Astrocyte of the spinal cord (primary cell): ENCODE measurements around the gene PRR13.
"Not testable (repeated sequence)": the region's sequence is repeated elsewhere in the genome, so short reads cannot be mapped to it uniquely, and the experiment has no call there.

Experiments used
- DNase-seq: peaks from one replicate; pipeline ENCODE4 v3.0.0; 2011; ENCODE audit warnings: low read depth, low spot score
- H3K4me3 ChIP-seq: 2 replicates; pipeline ENCODE4 v1.5.1; 2011; ENCODE audit warnings: low read depth, mild to moderate bottlenecking, low read length, moderate library complexity
- CTCF ChIP-seq: IDR thresholded peaks from 2 replicates; pipeline ENCODE4 v1.5.1; 2012; ENCODE audit warnings: low read depth, mild to moderate bottlenecking, low read length, inconsistent platforms
- in situ Hi-C: cut with HindIII; loops from 2 replicates; pipeline ENCODE4 v1.10.0; 2017; ENCODE audit warnings: low sequenced_read_pairs

PRR13 gene

GRCh38 chr12:53414756-53415417, 26.6 kb upstream of the PRR13 start:
- H3K4me3 ChIP-seq = no peak overlapping the region
- no peak for DNase-seq
- in situ Hi-C loops = no loop called here
- TF ChIP-seq CTCF = no peak

GRCh38 chr12:53415752-53416389, 25.7 kb upstream of the PRR13 start:
- in situ Hi-C loops, DNase-seq: not testable (repeated sequence)

GRCh38 chr12:53417291-53417816, 24.2 kb upstream of the PRR13 start:
- H3K4me3 ChIP-seq, DNase-seq: not testable (repeated sequence)

More at GRCh38 chr12:53415752-53416389, 25.7 kb upstream of the PRR13 start:
- H3K4me3 ChIP-seq = not testable (repeated sequence)

GRCh38 chr12:53418221-53418620, 23.3 kb upstream of the PRR13 start:
- no peak for DNase-seq
- in situ Hi-C loops = no loop called here
- no peak for TF ChIP-seq CTCF
- H3K4me3 ChIP-seq = no peak overlapping the region

More at GRCh38 chr12:53417291-53417816, 24.2 kb upstream of the PRR13 start:
- in situ Hi-C loops = not testable (repeated sequence)

GRCh38 chr12:53419756-53420155, 21.8 kb upstream of the PRR13 start:
- in situ Hi-C loops = no loop called here
- no peak for TF ChIP-seq CTCF
- no peak overlapping the region for H3K4me3 ChIP-seq
- no peak for DNase-seq

GRCh38 chr12:53422247-53422646, 19.3 kb upstream of the PRR13 start:
- DNase-seq, in situ Hi-C loops, H3K4me3 ChIP-seq: not testable (repeated sequence)

GRCh38 chr12:53423597-53423996, 17.9 kb upstream of the PRR13 start, which contains the start of gene AMHR2:
Gene AMHR2 (plus strand): TSS chr12:53423855. CDS start chr12:53423935, 80 bp downstream.
- TF ChIP-seq CTCF = no peak
- H3K4me3 ChIP-seq = no peak within 1 kb of the TSS
- no peak for DNase-seq
- in situ Hi-C loops = no loop called here
